Osteoblast (primary cell): ENCODE data around the gene CCND2. TPM values are rescaled to one million over a fixed set of nuclear protein-coding genes. Genes with fewer than 3 reads are reported as not detected.

Experiments used
- DNase-seq: peaks from one replicate; pipeline ENCODE4 v3.0.0; 2011; ENCODE audit warnings: low spot score, mixed read lengths; ENCODE audit not compliant: insufficient read length; ENCODE audit errors: missing footprints
- H2AFZ ChIP-seq: 2 replicates; pipeline ENCODE4 v1.6.0; 2011; ENCODE audit warnings: mild to moderate bottlenecking, low read length
- H3K27ac ChIP-seq: 2 replicates; pipeline ENCODE4 v1.5.1; 2011; ENCODE audit warnings: mild to moderate bottlenecking, low read depth, low read length, moderate library complexity
- H3K27me3 ChIP-seq: 2 replicates; pipeline ENCODE4 v1.6.0; 2012; ENCODE audit warnings: mild to moderate bottlenecking, control low read depth, inconsistent platforms, low read length, moderate library complexity; ENCODE audit not compliant: insufficient read depth
- H3K36me3 ChIP-seq: 2 replicates; pipeline ENCODE4 v1.5.1; 2011; ENCODE audit warnings: mild to moderate bottlenecking, low read length, control low read depth, moderate library complexity; ENCODE audit not compliant: insufficient read depth
- H3K4me1 ChIP-seq: 2 replicates; pipeline ENCODE4 v1.5.1; 2011; ENCODE audit warnings: mild to moderate bottlenecking, low read length, control low read depth, moderate library complexity; ENCODE audit not compliant: insufficient read depth
- H3K4me2 ChIP-seq: 2 replicates; pipeline ENCODE4 v1.6.0; 2011; ENCODE audit warnings: mild to moderate bottlenecking, low read length; ENCODE audit not compliant: insufficient read depth
- H3K4me3 ChIP-seq: fragments of 200-600 bp; sonication (generic); 3 replicates; pipeline ENCODE4 v1.5.1; 2012; ENCODE audit warnings: mild to moderate bottlenecking, low read length, inconsistent platforms; ENCODE audit not compliant: insufficient read depth
- H3K79me2 ChIP-seq: 2 replicates; pipeline ENCODE4 v1.6.0; 2012; ENCODE audit warnings: mild to moderate bottlenecking, low read length, control low read depth, inconsistent platforms; ENCODE audit not compliant: insufficient read depth
- H3K9me3 ChIP-seq: 2 replicates; pipeline ENCODE4 v1.5.1; 2011; ENCODE audit warnings: low read depth, low read length, control low read depth
- H4K20me1 ChIP-seq: 2 replicates; pipeline ENCODE4 v1.6.0; 2012; ENCODE audit warnings: mild to moderate bottlenecking, low read length, control low read depth; ENCODE audit not compliant: insufficient read depth
- total RNA-seq: library from RNA; depleted of rRNA; stranded (reverse); fragments of >200 nt; gene quantifications from 2 replicates; pipeline ENCODE4 v1.2.3, GENCODE V29; 2012
- TF ChIP-seq, protein P1 (sequence below): IDR thresholded peaks from 2 replicates; pipeline ENCODE4 v1.5.1; 2011; ENCODE audit warnings: mild to moderate bottlenecking, low read depth, low read length, moderate library complexity; ENCODE audit errors: extremely low read depth

The CCND2 gene
- 1.5 and 2.5 TPM in 2 replicates for total RNA-seq

DNA sequence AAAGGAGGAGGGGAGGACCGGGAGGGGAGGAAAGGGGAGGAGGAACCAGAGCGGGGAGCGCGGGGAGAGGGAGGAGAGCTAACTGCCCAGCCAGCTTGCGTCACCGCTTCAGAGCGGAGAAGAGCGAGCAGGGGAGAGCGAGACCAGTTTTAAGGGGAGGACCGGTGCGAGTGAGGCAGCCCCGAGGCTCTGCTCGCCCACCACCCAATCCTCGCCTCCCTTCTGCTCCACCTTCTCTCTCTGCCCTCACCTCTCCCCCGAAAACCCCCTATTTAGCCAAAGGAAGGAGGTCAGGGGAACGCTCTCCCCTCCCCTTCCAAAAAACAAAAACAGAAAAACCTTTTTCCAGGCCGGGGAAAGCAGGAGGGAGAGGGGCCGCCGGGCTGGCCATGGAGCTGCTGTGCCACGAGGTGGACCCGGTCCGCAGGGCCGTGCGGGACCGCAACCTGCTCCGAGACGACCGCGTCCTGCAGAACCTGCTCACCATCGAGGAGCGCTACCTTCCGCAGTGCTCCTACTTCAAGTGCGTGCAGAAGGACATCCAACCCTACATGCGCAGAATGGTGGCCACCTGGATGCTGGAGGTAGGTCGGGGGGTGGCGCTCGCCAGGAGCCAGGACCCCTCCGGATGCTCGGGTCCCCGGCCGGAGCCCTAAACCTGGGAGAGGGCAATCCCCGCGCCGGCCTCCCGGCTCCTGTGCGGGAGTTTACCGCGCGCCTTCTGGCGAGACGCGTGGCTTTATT lies at the start of gene CCND2:
Gene CCND2 (plus strand): TSS at position 111 of the 744 bp plus-strand sequence. CDS start 279 bp downstream, at position 390.
- Histone ChIP-seq H3K9me3 (no peaks in the 10 kb centered on the region), H3K27me3 (peaks cover 87% of the 10 kb centered on the region), H3K36me3 (no peaks in the 10 kb centered on the region), H4K20me1 (no peaks in the 10 kb centered on the region), H3K4me3 (peak within 1 kb of the TSS; percentile 64), H3K79me2 (no peaks in the 10 kb centered on the region), H2AFZ (peak within 1 kb of the TSS; percentile 72), H3K4me2 (peak within 1 kb of the TSS; percentile 58), H3K27ac (no peak within 1 kb of the TSS), H3K4me1 (no peaks in the 10 kb centered on the region)
- TF ChIP-seq, protein P1, sequence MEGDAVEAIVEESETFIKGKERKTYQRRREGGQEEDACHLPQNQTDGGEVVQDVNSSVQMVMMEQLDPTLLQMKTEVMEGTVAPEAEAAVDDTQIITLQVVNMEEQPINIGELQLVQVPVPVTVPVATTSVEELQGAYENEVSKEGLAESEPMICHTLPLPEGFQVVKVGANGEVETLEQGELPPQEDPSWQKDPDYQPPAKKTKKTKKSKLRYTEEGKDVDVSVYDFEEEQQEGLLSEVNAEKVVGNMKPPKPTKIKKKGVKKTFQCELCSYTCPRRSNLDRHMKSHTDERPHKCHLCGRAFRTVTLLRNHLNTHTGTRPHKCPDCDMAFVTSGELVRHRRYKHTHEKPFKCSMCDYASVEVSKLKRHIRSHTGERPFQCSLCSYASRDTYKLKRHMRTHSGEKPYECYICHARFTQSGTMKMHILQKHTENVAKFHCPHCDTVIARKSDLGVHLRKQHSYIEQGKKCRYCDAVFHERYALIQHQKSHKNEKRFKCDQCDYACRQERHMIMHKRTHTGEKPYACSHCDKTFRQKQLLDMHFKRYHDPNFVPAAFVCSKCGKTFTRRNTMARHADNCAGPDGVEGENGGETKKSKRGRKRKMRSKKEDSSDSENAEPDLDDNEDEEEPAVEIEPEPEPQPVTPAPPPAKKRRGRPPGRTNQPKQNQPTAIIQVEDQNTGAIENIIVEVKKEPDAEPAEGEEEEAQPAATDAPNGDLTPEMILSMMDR = no peak
- DNase-seq = peak; percentile 96

DNA sequence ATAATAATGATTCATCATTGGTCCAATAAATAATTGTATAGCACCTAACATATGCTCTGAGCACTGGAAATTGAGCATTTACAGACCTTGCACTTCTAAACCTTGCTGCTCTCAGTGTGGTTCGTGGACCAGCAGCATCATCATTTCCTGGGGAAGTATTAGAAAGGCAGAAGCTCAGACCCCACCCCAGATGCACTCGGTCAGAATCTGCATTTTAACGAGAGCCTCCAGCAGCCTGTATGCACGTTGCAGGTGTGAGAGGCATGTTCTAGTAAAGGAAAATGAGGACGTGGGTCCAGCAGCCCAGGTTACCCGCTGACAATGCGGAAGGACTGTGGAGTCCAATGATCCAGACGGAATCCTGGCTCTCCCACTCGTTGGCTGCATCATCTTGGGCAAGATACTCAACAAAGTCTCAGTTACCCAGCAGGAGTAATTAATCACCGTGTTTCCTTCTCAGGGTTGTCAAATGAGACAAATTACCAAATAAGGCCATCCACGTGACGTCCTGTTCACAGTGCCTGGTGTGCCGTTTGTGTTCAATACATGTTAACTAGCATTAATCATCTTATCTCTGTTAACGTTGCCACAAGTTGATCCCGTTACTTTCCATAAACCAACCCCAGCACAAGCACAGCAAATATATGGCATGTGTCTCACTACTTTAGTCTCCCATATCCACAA lies 49.2 kb upstream of the CCND2 start:
- no peak overlapping the region for H3K27ac ChIP-seq
- H3K36me3 ChIP-seq = no peaks in the 10 kb centered on the region
- no peaks in the 10 kb centered on the region for H3K27me3 ChIP-seq
- no peaks in the 10 kb centered on the region for H3K4me1 ChIP-seq
- H3K4me3 ChIP-seq = no peak overlapping the region
- H4K20me1 ChIP-seq = no peaks in the 10 kb centered on the region
- H2AFZ ChIP-seq = no peak overlapping the region
- no peak overlapping the region for H3K4me2 ChIP-seq
- H3K79me2 ChIP-seq = no peaks in the 10 kb centered on the region
- DNase-seq = no peak
- no peaks in the 10 kb centered on the region for H3K9me3 ChIP-seq
- TF ChIP-seq, protein P1 = no peak

DNA sequence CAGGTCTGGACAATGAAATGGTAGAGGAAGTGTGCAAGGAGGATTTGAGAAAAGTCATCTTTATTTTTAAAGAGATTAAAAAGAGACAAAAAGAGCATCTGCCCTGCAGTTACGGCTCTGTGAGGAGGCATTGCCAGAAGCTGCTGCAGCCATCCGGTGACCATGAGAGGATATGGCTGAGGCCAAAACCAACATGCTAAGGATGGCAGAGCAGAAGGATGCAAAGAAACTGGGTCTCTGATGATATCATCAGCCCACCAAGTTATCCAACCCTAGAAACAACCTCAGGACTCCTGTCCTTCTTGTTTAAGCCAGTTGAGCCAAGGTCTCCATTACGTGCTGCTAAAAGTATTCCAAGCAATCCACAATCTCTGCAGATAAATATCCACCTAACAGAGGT lies 48.0 kb upstream of the CCND2 start:
- no peaks in the 10 kb centered on the region for H3K27me3 ChIP-seq
- H3K4me2 ChIP-seq = no peak overlapping the region
- H3K27ac ChIP-seq = no peak overlapping the region
- no peaks in the 10 kb centered on the region for H3K9me3 ChIP-seq
- no peaks in the 10 kb centered on the region for H4K20me1 ChIP-seq
- TF ChIP-seq, protein P1 = no peak
- no peak for DNase-seq
- H3K4me1 ChIP-seq = no peaks in the 10 kb centered on the region
- no peaks in the 10 kb centered on the region for H3K36me3 ChIP-seq
- no peaks in the 10 kb centered on the region for H3K79me2 ChIP-seq
- H3K4me3 ChIP-seq = no peak overlapping the region
- H2AFZ ChIP-seq = no peak overlapping the region

DNA sequence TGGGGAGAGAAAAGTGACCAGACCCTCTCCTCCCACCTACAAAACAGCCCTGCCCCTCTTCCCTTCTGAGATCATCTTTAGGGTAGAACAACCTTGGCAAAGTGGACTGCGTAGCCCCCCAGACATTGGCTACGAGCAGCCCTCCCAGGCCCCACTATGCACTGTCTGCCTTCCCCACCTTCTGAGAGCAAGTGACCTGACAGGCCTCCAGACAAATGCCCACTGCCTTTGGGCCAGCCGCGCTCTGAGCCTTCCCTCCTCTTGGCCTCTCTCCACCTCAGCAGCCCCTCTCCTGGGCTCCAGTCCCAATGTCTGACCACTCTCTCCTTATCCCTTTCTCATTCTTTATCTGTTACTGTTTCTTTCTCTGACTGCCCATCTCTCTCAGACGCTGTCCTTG lies 46.5 kb upstream of the CCND2 start:
- Histone ChIP-seq H3K36me3 (no peaks in the 10 kb centered on the region), H3K4me2 (no peak overlapping the region), H3K4me1 (no peaks in the 10 kb centered on the region), H3K9me3 (no peaks in the 10 kb centered on the region), H3K27me3 (no peaks in the 10 kb centered on the region), H3K27ac (no peak overlapping the region), H3K79me2 (no peaks in the 10 kb centered on the region), H2AFZ (no peak overlapping the region), H4K20me1 (no peaks in the 10 kb centered on the region), H3K4me3 (no peak overlapping the region)
- no peak for DNase-seq
- TF ChIP-seq, protein P1 = no peak
